OCI-LY3 (cell line): ENCODE results near the gene SLC37A1.

Source experiments
- CTCF ChIP-seq: fragments of 200-600, 300-600 bp; sonication (generic); IDR thresholded peaks from 2 replicates; pipeline ENCODE4 v1.5.1; 2014; ENCODE audit warnings: antibody characterized with exemption, low read length, low read depth
- EZH2phosphoT487 ChIP-seq: fragments of 200-600 bp; shearing (Covaris generic); IDR thresholded peaks from 2 replicates; pipeline ENCODE4 v1.6.1; 2018; ENCODE audit warnings: antibody characterized with exemption, mixed run types, low read depth

- TF ChIP-seq CTCF (no peak), EZH2phosphoT487 (no peak)
Measured at GRCh38 chr21:42543106-42543847, 29.6 kb downstream of the SLC37A1 start.
